IPS-20b (cell line): Measurements from ENCODE around the gene PPL.

Experiments used
- H3K27ac ChIP-seq: one replicate; pipeline ENCODE4 v1.5.1; 2013; ENCODE audit warnings: low read length
- H3K27me3 ChIP-seq: 2 replicates; pipeline ENCODE4 v1.6.1; 2013; ENCODE audit warnings: mild to moderate bottlenecking, low read length, inconsistent platforms; ENCODE audit not compliant: insufficient read depth
- H3K36me3 ChIP-seq: 2 replicates; pipeline ENCODE4 v1.6.1; 2013; ENCODE audit warnings: low read depth, mild to moderate bottlenecking, inconsistent platforms, low read length, moderate library complexity; ENCODE audit not compliant: insufficient read depth
- H3K4me1 ChIP-seq: 2 replicates; pipeline ENCODE4 v1.6.1; 2013; ENCODE audit warnings: mild to moderate bottlenecking, control low read depth, inconsistent platforms, low read length, moderate library complexity; ENCODE audit not compliant: insufficient read depth
- H3K4me3 ChIP-seq: 2 replicates; pipeline ENCODE4 v1.5.1; 2013; ENCODE audit warnings: mild to moderate bottlenecking, low read length, inconsistent platforms
- H3K9ac ChIP-seq: 2 replicates; pipeline ENCODE4 v1.6.1; 2013; ENCODE audit warnings: low read depth, mild to moderate bottlenecking, inconsistent platforms, low read length, moderate library complexity
- H3K9me3 ChIP-seq: 2 replicates; pipeline ENCODE4 v1.6.1; 2013; ENCODE audit warnings: mild to moderate bottlenecking, low read depth, low read length, inconsistent platforms; ENCODE audit not compliant: insufficient read depth

The PPL gene

GRCh38 chr16:4877380-4877685 lies 59.6 kb downstream of the PPL start:
- H3K36me3 ChIP-seq, result peaks cover 98% of the 10 kb centered on the region
- no peak overlapping the region for H3K27ac ChIP-seq
- no peaks in the 10 kb centered on the region for H3K27me3 ChIP-seq
- H3K9ac ChIP-seq, result no peak overlapping the region
- no peaks in the 10 kb centered on the region for H3K4me1 ChIP-seq
- no peaks in the 10 kb centered on the region for H3K9me3 ChIP-seq
- no peak overlapping the region for H3K4me3 ChIP-seq

GRCh38 chr16:4876646-4877379 lies 60.1 kb downstream of the PPL start:
- Histone ChIP-seq H3K9ac (no peak overlapping the region), H3K9me3 (no peaks in the 10 kb centered on the region), H3K27me3 (no peaks in the 10 kb centered on the region), H3K27ac (no peak overlapping the region), H3K36me3 (peaks cover 97% of the 10 kb centered on the region), H3K4me1 (no peaks in the 10 kb centered on the region), H3K4me3 (no peak overlapping the region)

- H3K27me3 ChIP-seq, result no peaks in the 10 kb centered on the region
- H3K27ac ChIP-seq, result no peak overlapping the region
- H3K36me3 ChIP-seq, result peaks cover 96% of the 10 kb centered on the region
- no peak overlapping the region for H3K4me3 ChIP-seq
- H3K4me1 ChIP-seq, result no peaks in the 10 kb centered on the region
- H3K9ac ChIP-seq, result no peak overlapping the region
- no peaks in the 10 kb centered on the region for H3K9me3 ChIP-seq
Measured at GRCh38 chr16:4874666-4875065, 62.3 kb downstream of the PPL start.

- no peaks in the 10 kb centered on the region for H3K27me3 ChIP-seq
- no peak overlapping the region for H3K9ac ChIP-seq
- no peaks in the 10 kb centered on the region for H3K9me3 ChIP-seq
- H3K4me1 ChIP-seq, result no peaks in the 10 kb centered on the region
- H3K4me3 ChIP-seq, result no peak overlapping the region
- H3K36me3 ChIP-seq, result peaks cover 93% of the 10 kb centered on the region
- H3K27ac ChIP-seq, result no peak overlapping the region
Measured at GRCh38 chr16:4873091-4873490, 63.9 kb downstream of the PPL start.

- Histone ChIP-seq H3K9me3 (no peaks in the 10 kb centered on the region), H3K4me3 (no peak overlapping the region), H3K27ac (no peak overlapping the region), H3K4me1 (no peaks in the 10 kb centered on the region), H3K36me3 (peaks cover 73% of the 10 kb centered on the region), H3K27me3 (no peaks in the 10 kb centered on the region), H3K9ac (no peak overlapping the region)
Measured at GRCh38 chr16:4871071-4871470, 65.9 kb downstream of the PPL start.

- H3K4me3 ChIP-seq, result no peak overlapping the region
- no peak overlapping the region for H3K27ac ChIP-seq
- H3K9me3 ChIP-seq, result no peaks in the 10 kb centered on the region
- no peak overlapping the region for H3K9ac ChIP-seq
- H3K27me3 ChIP-seq, result no peaks in the 10 kb centered on the region
- H3K36me3 ChIP-seq, result peaks cover 65% of the 10 kb centered on the region
- no peaks in the 10 kb centered on the region for H3K4me1 ChIP-seq
Measured at GRCh38 chr16:4870138-4870671, 66.7 kb downstream of the PPL start.

GRCh38 chr16:4869147-4869805 lies 67.7 kb downstream of the PPL start:
- no peaks in the 10 kb centered on the region for H3K27me3 ChIP-seq
- peaks cover 61% of the 10 kb centered on the region for H3K36me3 ChIP-seq
- no peak overlapping the region for H3K9ac ChIP-seq
- no peak overlapping the region for H3K4me3 ChIP-seq
- H3K27ac ChIP-seq, result no peak overlapping the region
- no peaks in the 10 kb centered on the region for H3K9me3 ChIP-seq
- H3K4me1 ChIP-seq, result no peaks in the 10 kb centered on the region

GRCh38 chr16:4868535-4868934 lies 68.4 kb downstream of the PPL start:
- Histone ChIP-seq H3K4me1 (no peaks in the 10 kb centered on the region), H3K27ac (no peak overlapping the region), H3K9ac (no peak overlapping the region), H3K36me3 (peaks cover 59% of the 10 kb centered on the region), H3K4me3 (no peak overlapping the region), H3K9me3 (no peaks in the 10 kb centered on the region), H3K27me3 (no peaks in the 10 kb centered on the region)

GRCh38 chr16:4868026-4868425 lies 68.9 kb downstream of the PPL start:
- H3K9ac ChIP-seq, result no peak overlapping the region
- H3K36me3 ChIP-seq, result peaks cover 59% of the 10 kb centered on the region
- H3K9me3 ChIP-seq, result no peaks in the 10 kb centered on the region
- no peak overlapping the region for H3K4me3 ChIP-seq
- no peaks in the 10 kb centered on the region for H3K27me3 ChIP-seq
- no peak overlapping the region for H3K27ac ChIP-seq
- no peaks in the 10 kb centered on the region for H3K4me1 ChIP-seq

- Histone ChIP-seq H3K27me3 (no peaks in the 10 kb centered on the region), H3K36me3 (peaks cover 62% of the 10 kb centered on the region), H3K9ac (no peak overlapping the region), H3K27ac (no peak overlapping the region), H3K4me1 (no peaks in the 10 kb centered on the region), H3K9me3 (no peaks in the 10 kb centered on the region), H3K4me3 (no peak overlapping the region)
Measured at GRCh38 chr16:4866586-4866985, 70.4 kb downstream of the PPL start.

GRCh38 chr16:4865231-4865860 lies 71.6 kb downstream of the PPL start:
- Histone ChIP-seq H3K27me3 (no peaks in the 10 kb centered on the region), H3K9me3 (no peaks in the 10 kb centered on the region), H3K36me3 (peaks cover 63% of the 10 kb centered on the region), H3K4me1 (no peaks in the 10 kb centered on the region), H3K27ac (no peak overlapping the region), H3K9ac (no peak overlapping the region), H3K4me3 (no peak overlapping the region)

- no peaks in the 10 kb centered on the region for H3K4me1 ChIP-seq
- H3K9ac ChIP-seq, result no peak overlapping the region
- H3K27me3 ChIP-seq, result no peaks in the 10 kb centered on the region
- no peaks in the 10 kb centered on the region for H3K9me3 ChIP-seq
- H3K36me3 ChIP-seq, result peaks cover 63% of the 10 kb centered on the region
- no peak overlapping the region for H3K27ac ChIP-seq
- H3K4me3 ChIP-seq, result no peak overlapping the region
Measured at GRCh38 chr16:4864728-4865127, 72.2 kb downstream of the PPL start.
